Left lung (tissue), 10 donors: ENCODE measurements around the gene MFSD6L. TPM values are rescaled to one million over a fixed set of nuclear protein-coding genes. Genes with fewer than 3 reads are reported as not detected.

Source experiments
- ATAC-seq: fragments of 200-7000 bp; cut with Tn5 transposase; one replicate; pipeline ENCODE4 v1.9.1; 2020; ENCODE audit warnings: moderate library complexity
- DNase-seq, 4 donors: peaks; one replicate each; pipeline ENCODE4 v3.0.0-alpha.2; 2013 to 2020
- H3K27ac ChIP-seq, 2 donors: fragments of 200-600 bp; sonication (generic) in 1 of 2; one replicate each; pipeline versions ENCODE4 v1.5.0 to v1.8.0; 2020 to 2021
- H3K27me3 ChIP-seq, 2 donors: fragments of 200-600 bp; sonication (generic) in 1 of 2; one replicate each; pipeline versions ENCODE4 v1.5.0 to v1.8.0; 2020 to 2021
- H3K36me3 ChIP-seq, 2 donors: fragments of 200-600 bp; sonication (generic) in 1 of 2; one replicate each; pipeline versions ENCODE4 v1.5.0 to v1.8.0; 2020 to 2021
- H3K4me1 ChIP-seq, 2 donors: fragments of 200-600 bp; one replicate each; pipeline ENCODE4 v1.8.0; 2021
- H3K4me3 ChIP-seq, 2 donors: fragments of 200-600 bp; sonication (generic) in 1 of 2; one replicate each; pipeline versions ENCODE4 v1.5.0 to v1.8.0; 2020 to 2021; ENCODE audit warnings: mild to moderate bottlenecking in 1 of 2
- H3K9me3 ChIP-seq, 2 donors: fragments of 200-600 bp; sonication (generic) in 1 of 2; one replicate each; pipeline versions ENCODE4 v1.5.0 to v1.8.0; 2020 to 2021
- intact Hi-C, 2 donors: fragments of 100-400 bp; cut with DNase I; formaldehyde crosslinking; loops; one replicate each; pipeline versions ENCODE4 v1.11.2 to v1.14.2; 2022
- polyA plus RNA-seq, 6 donors: library from polyadenylated mRNA; unstranded; fragments of 120-200 nt; gene quantifications; one replicate each; pipeline ENCODE4 v1.2.1, GENCODE V29; 2013; ENCODE audit not compliant: insufficient read length in 6 of 6
- total RNA-seq, 2 donors: library from RNA; stranded (reverse); fragmentation: NEBNext Ultra II Directional; extraction: Animal tissue kit (Norgen Biotek cat#: 25700); gene quantifications; one replicate each; pipeline ENCODE4 v1.2.1, GENCODE V29; 2021
- TF ChIP-seq, protein P1 (sequence below), 2 donors: fragments of 200-600 bp; sonication (generic) in 1 of 2; IDR thresholded peaks; one replicate each; pipeline versions ENCODE4 v1.5.0 to v1.8.0; 2021; ENCODE audit warnings: antibody characterized with exemption in 2 of 2
- donor health status: DM: no; HTN: yes; CAD: no.
- donor health status: DM: no; HTN: no; CAD: no.

Gene MFSD6L
- total and polyA plus RNA-seq, 8 donors, result 0.30 to 1.6 (median 0.65) TPM

DNA sequence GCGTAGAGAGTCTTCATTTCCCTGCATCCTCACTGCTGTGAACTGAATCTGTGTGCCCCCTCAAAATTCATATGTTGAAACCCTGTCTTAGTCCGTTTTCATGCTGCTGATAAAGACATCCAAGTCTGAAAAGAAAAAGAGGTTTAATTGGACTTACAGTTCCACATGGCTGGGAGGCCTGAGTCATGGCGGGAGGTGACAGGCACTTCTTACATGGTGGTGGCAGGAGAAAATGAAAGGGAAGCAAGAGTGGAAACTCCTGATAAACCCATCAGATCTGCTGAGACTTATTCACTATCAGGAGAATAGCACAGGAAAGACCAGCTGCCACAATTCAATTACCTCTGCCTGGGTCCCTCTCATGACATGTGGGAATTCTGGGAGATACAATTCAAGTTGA lies 51.4 kb downstream of the MFSD6L start:
- Histone ChIP-seq H3K36me3 (no peaks in the 10 kb centered on the region), H3K4me1 (peaks cover 3 to 18% of the 10 kb centered on the region in 2 donors), H3K4me3 (no peak overlapping the region), H3K27ac (no peak overlapping the region), H3K27me3 (peaks cover 0 to 11% of the 10 kb centered on the region in 2 donors), H3K9me3 (no peaks in the 10 kb centered on the region)
- intact Hi-C loops, result loop anchor here in 1 of 2 donors (10.0 kb wide), 2 partner anchors 183 to 333 kb away; no protein-coding TSS in a partner anchor
- TF ChIP-seq, protein P1, sequence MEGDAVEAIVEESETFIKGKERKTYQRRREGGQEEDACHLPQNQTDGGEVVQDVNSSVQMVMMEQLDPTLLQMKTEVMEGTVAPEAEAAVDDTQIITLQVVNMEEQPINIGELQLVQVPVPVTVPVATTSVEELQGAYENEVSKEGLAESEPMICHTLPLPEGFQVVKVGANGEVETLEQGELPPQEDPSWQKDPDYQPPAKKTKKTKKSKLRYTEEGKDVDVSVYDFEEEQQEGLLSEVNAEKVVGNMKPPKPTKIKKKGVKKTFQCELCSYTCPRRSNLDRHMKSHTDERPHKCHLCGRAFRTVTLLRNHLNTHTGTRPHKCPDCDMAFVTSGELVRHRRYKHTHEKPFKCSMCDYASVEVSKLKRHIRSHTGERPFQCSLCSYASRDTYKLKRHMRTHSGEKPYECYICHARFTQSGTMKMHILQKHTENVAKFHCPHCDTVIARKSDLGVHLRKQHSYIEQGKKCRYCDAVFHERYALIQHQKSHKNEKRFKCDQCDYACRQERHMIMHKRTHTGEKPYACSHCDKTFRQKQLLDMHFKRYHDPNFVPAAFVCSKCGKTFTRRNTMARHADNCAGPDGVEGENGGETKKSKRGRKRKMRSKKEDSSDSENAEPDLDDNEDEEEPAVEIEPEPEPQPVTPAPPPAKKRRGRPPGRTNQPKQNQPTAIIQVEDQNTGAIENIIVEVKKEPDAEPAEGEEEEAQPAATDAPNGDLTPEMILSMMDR (IDR thresholded peaks at IDR 0.05), result no peak
- ATAC-seq, result no peak
- no peak for DNase-seq

Other genes starting within 250 kb of the MFSD6L start
- 100 to 1,000 TPM in 1 of 2 donors, 10 to 100 TPM in 1; 70.9 to 100 TPM for gene MYH10, start 168.6 kb downstream of the MFSD6L start, total RNA-seq
- 100 to 1,000 TPM; 142 to 196 (median 155) TPM for gene MYH10, start 168.6 kb downstream of the MFSD6L start, polyA plus RNA-seq
- not detected for gene CCDC42, start 54.5 kb downstream of the MFSD6L start, total RNA-seq
- under 1 TPM; 0.30 to 0.67 (median 0.45) TPM for gene CCDC42, start 54.5 kb downstream of the MFSD6L start, polyA plus RNA-seq
- not detected for gene SPDYE4, start 40.8 kb downstream of the MFSD6L start, total RNA-seq
- gene SPDYE4, start 40.8 kb downstream of the MFSD6L start, polyA plus RNA-seq, result under 1 TPM in 3 of 6 donors, not detected in 3; 0.47 to 0.67 (median 0.56) TPM
- 1 to 10 TPM; 1.8 to 2.4 TPM for gene PIK3R6, start 68.3 kb upstream of the MFSD6L start, total RNA-seq
- 1 to 10 TPM; 1.6 to 4.3 (median 1.9) TPM for gene PIK3R6, start 68.3 kb upstream of the MFSD6L start, polyA plus RNA-seq
- gene PIK3R5, start 166.3 kb upstream of the MFSD6L start, total RNA-seq, result 10 to 100 TPM; 19.4 to 84.8 TPM
- 1 to 10 TPM; 1.1 to 2.1 (median 1.8) TPM for gene PIK3R5, start 166.3 kb upstream of the MFSD6L start, polyA plus RNA-seq
- 1 to 10 TPM; 2.0 to 4.9 TPM for gene NTN1, start 222.1 kb upstream of the MFSD6L start, total RNA-seq
- gene NTN1, start 222.1 kb upstream of the MFSD6L start, polyA plus RNA-seq, result 10 to 100 TPM in 4 of 6 donors, 1 to 10 TPM in 2; 7.2 to 12.9 (median 10.4) TPM